HK-2 (cell line): ENCODE data around the gene CMTM4.

Source experiments
- DNase-seq: peaks from one replicate; pipeline ENCODE4 v3.0.0-alpha.2; 2018; ENCODE audit not compliant: unreplicated experiment

Gene CMTM4

GRCh38 chr16:66696669-66697630, at the start of gene CMTM4:
TSS of gene CMTM4 (minus strand) at chr16:66696743. CDS start at chr16:66696525, 218 bp downstream.
- peak; percentile 86 for DNase-seq

- DNase-seq = no peak
Observed at GRCh38 chr16:66746048-66746447, 49.5 kb upstream of the CMTM4 start.

- no peak for DNase-seq
Observed at GRCh38 chr16:66741950-66742808, 45.6 kb upstream of the CMTM4 start.

DNA sequence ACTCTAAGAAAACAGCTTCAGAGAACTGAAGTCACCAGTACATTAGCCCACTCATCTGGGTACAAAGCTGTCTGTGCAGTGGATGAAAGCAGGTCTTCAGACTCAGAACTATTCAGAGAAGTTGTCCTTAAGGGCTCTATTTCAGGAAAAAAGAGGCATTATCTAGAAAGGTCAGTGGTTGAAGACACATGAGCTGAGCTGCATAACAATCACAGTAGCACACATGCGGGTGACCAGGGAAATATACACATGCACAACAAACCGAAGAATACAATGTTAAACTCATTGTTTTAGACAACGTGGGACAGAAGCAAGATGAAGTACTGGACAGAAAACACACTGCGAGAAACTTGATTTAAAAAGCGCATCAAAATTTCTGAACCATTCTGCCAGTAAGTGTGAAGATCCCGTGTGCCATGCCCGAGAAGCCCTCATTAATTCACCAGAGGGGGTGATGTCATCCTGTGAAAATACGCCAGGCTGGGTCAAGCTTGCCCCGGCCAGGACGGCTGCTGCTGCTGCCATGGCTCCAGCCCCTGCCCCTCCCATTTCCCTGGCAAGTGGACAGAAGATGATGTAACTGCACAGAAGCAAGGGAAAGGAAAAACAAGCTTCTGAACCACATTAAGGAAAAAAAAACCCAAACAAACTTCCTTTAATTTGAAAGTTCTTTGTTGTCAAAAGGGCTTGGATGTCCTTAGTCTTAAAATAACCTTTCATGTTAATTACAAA, 44.8 kb upstream of the CMTM4 start:
- DNase-seq = peak; percentile 70

DNA sequence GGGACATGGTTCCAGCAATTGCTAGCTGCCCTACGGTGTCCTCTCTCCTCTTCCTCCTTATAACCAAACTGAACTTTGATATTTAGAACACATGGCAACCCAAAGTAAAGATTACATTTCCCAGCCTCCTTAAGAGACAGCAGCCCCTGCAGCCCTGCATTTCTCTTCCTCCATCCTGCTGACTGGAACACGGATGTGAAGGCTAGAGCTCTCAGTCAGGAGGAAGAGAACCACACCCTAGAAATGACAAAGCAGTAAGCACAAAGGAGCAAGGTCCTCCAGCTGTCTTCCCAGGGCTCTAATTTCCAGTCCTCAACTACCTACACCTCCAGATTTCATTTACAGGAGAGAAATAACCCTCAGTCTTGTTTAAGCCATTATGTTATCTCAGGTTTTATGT, 44.0 kb upstream of the CMTM4 start:
- no peak for DNase-seq

DNA sequence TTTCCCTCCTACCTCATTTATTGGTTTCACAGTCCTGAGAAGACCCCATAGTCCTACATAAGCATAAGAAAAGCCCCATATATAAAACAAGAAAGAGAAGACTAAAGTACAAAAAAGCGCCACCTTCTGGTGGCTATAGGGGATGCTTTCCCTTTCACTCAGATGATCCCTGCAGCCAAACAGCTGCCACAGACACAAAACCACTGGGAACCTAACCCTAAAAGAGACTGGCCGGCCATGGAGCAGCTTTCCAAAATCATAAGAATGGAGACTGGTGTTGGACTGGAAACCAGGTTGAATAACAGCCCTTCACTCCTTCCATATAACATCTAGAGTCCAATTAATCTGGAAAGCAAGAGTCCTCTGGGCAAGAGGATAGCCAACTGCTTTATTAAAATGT, 43.5 kb upstream of the CMTM4 start:
- DNase-seq = peak; percentile 19

DNA sequence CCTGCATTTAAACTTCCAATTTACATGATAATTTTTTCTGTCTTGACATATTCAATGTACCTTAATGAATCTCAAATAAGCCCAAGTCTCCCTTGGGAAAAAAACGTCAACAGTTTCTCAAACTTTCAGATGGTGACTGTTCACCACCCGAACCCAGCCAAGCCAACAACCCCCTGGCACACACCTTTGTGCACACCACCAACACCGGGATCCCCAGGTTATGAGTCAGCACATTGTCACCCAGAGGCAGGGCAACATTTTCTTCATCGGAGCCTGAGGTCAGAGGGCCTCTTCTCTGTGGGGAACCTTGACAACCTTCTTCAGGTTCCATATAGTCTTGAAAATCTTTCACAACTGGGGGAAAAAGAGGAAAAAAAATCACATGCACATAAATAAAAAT, 39.3 kb upstream of the CMTM4 start:
- DNase-seq = no peak

- DNase-seq = no peak
Observed at GRCh38 chr16:66731101-66731500, 34.6 kb upstream of the CMTM4 start.

DNA sequence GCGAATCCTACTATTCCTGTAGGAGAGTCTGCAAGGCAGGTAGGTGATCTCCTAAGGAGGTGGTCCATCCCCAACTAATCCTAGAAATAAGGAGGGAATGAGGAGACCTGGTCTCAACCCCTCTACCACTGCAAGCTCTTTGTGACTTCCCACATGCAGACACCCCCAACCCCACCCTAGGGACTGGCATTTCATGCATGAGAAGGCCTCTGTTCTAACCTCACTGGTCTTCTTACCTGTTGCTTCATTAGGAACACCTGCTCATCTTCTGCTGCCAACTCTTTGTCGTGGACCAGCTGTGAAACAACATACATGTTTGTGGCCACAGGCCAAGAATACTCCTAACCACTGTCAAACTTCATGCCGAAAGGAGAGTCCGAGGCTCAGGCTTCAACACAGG, 32.3 kb upstream of the CMTM4 start:
- DNase-seq = no peak

DNA sequence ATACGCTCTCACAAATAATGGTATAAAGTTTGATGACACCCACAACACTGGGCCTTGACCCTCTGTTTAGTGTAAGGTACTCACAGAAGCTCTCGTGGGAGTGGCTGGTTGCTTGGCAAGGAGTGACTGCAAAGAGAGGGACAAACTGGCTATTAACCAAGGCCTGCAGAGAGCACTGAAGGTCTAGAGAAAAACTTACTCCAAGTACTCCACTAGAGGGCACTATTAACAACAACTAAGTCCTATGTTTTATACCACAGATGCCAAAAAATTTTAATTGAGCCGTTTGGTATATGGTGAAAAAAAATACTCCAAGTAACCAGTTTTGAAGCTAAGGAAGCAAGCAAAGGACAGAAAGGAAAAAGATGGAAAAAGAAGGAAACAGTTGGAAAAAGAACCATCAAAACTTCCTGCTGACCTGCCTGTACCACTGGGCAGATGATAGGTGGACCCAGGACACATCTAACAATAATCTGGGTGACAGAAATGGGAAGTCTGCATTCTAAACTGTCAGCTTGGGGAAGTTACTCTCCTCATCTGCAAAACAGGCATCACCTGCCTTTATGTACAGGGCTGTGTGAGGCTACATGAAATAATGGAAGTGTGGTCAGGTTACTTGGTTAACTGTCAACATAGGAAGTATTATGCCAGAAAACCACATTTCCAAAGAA, 31.7 kb upstream of the CMTM4 start:
- no peak for DNase-seq

DNA sequence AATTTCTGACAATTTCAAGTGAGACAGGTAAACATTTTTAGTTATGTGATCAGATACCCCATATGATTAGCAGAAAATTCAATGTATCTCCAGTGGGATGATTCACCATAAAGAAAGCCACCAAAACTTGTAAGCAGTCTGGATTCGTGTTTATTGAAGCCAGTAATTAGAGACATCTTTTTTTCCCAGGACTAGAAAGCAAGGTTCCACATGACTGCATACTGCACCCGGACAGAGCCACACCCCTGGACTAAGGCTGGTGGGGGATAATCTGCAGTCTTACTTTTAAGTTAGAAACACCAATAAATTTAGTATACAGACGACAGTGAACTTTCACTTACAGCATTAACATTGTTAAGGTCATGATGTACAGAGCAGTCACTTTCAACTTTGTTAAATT, 24.2 kb upstream of the CMTM4 start:
- no peak for DNase-seq

- DNase-seq = no peak
Observed at GRCh38 chr16:66719246-66719645, 22.7 kb upstream of the CMTM4 start.

GRCh38 chr16:66717776-66718175, 21.2 kb upstream of the CMTM4 start:
- DNase-seq = no peak

- DNase-seq = peak; percentile 23
Observed at GRCh38 chr16:66717112-66717675, 20.7 kb upstream of the CMTM4 start.

DNA sequence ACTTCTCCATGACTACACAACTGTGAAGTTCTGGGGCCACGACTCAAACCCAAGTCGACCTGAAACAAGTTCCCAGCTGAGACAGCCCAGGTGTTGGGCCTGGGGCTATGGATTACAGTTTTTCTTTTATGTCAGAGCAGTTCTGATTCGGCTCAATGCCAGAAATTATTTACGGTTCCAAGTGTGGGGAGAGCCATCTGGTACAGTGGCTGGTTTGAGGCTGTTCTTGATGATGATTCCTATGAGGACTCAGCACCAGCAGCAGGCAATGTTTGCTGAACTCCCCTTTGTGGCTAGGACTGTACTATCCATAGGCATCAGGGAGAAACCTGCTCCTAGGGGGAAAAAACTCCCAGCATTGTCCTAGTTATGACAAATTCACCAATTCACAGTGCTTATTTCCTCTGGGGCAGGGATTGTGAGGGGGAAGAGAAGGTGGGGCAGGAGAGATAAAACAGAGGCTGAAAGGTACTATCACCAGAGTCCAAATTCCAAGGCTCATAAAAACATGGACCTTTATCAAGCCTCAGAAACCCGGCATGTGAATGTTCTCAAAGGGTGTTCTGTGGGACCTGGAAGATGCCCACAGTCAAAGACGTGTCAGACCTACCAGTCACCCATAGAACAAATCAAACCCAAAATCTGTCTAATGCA, 18.2 kb upstream of the CMTM4 start:
- DNase-seq = no peak

DNA sequence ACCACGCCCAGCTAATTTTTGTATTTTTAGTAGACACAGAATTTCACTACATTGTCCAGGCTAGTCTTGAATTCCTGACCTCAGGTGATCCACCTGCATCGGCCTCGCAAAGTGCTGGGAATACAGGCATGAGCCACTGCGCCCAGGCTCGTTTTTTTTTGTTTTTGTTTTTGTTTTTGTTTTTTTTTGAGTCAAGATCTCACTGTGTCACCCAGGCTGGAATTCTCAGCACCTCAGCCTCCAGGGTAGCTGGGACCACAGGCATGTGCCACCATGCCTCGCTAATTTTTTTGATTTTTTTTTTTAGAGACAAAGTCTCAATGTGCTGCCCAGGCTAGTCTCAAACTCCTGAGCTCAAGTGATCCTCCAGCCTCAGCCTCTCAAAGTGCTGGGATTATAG, 17.5 kb upstream of the CMTM4 start:
- no peak for DNase-seq

- DNase-seq = no peak
Observed at GRCh38 chr16:66713076-66713475, 16.5 kb upstream of the CMTM4 start.

DNA sequence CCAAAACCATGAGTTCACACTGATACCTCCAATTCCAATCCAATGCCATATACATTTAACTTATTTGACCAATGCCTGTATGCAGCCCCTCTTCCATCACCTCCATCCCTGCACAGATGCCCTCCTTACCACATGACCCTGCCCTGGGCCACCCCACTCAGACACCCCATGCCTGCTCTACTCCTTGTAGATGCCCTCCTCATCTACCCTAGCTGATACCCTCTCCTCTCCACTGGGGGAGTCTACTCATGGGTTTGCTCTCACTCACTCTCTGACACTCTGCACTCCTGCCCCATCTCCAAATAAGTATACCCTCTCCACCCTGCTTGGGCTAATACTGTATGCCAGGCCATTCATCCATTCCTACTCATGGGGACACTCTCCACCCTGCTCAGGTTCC, 16.0 kb upstream of the CMTM4 start:
- DNase-seq = no peak

DNA sequence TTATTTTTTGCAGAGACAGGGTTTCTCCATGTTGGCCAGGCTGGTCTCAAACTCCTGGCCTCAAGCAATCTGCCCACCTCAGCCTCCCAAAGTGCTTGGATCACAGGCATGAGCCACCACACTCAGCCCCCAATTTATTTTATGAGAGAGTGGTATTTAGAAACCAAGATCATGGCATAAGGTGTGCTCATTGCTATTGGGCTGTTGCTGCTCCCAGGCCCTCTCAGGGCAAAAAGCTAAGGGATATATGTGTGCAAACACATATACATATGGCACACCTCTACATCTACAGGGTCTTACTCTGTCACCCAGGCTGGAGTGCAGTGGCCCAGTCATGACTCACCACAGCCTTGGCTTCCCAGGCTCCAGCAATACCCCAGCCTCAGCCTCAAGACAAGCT, 15.0 kb upstream of the CMTM4 start:
- no peak for DNase-seq

- peak; percentile 73 for DNase-seq
Observed at GRCh38 chr16:66706506-66706880, 9.9 kb upstream of the CMTM4 start.
